EH (cell line): ENCODE measurements around the gene ECI1.

ENCODE experiments used
- DNase-seq: peaks from one replicate; pipeline ENCODE4 v3.0.0-alpha.2; 2015; ENCODE audit warnings: low read depth

Gene ECI1

DNA sequence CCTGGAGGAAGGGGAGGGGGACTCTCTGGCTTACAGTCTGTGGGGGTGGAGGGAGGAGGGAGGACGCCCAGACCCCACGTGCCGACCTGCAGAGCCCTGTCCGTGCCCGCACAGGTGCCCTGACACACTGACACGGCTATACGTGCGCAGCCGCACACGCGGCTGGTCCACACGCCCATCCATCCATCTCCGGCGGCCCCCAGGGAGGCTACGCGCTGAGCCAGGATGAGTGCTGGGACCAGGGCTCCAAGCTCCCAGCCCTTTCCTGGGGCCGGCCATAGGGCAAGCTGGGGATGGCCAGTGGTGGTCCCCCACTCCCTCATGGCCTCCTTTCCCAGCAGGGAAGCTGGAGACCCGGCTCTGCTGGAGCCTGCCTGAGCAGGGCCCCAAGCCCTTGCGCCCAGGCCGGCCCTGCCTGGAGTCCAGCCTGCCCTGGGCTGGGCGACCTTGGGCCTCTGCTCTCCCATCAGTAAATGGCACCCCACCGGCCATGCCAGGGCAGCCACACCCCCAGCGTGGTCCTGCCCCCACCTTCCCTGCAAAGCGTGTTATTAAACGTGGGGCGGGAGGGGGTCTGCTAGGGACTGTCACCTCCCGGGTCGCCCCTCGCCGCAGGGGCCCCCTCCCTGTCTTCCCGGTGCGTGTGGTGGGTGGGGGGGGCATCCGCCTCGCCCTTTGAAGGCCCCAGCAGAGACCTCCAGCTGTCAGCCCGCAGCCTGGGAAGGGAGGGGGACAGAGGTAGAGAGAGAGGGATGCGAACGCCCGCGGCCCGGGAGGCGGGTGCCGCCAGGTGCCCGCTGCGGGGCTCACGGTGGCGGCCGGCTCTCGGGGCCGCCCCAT is 55.8 kb downstream of the ECI1 start:
- no peak for DNase-seq

DNA sequence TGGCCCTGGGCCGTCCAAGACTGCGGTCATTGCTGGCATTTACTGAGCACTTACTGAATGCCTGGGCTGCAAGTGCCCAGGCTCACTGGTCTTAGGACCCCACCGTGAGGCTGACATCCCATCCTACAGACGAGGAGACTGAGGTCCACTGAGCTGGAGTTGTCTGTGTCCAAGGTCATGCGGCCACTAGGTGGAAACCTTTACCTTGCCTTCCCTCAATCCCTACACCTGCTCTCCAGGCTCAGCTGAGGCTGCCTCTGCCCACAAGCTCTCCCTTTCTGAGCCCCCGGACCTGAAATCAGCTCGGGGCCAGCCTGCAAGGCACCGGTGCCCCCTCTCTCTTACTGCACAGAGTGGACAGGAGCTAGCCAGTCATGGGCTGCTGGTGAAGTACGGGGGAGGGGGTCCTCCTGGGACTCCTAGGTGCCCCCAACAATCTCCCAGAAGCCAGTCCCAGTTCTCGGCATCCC is 56.5 kb downstream of the ECI1 start:
- peak; percentile 46 for DNase-seq

DNA sequence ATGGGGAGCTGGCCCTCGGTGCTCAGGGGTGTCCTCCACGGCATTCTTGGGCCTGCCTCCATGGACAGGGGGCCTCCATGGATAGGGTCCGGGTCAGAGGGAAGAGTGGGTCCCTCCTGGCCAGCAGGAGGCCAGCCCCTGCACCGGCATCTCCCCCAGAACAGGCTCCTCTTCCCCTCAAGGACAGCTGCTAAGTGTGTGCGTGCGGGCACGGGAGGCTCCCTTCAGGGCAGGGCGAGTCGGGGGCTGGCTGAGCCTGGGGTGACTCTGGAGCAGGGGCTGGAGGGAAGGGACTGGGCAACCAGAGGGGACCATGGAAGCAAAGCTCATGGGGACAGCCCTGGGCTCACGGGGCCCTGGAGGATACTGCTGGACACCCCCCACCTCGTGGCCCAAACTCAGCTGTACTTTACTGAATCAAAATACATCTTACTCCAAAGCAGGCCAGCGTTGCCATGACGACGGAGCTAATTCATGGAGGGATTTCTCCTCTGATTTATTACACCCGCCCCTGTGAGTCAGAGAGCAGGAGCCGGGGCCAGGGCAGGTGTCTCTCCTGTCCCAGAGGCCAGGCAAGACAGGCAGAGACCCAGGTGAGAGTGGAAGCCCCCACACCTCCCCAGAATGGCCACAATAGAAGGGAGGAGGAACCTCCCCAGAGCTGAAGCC is 57.1 kb downstream of the ECI1 start:
- DNase-seq, result peak; percentile 47

DNA sequence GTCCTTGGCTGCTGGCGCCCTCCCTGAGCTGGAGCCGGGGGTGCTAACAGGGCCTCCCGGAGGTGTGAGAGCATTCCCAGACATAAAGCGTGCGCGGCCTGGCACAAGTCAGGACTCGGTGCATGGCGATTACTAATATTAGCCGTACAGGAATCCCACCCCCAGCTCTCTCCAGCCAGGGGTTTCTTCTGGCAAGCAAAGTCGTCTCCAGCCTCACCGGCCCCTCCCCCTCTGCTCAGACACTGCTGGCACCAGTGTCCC is 60.0 kb downstream of the ECI1 start:
- DNase-seq, result no peak

DNA sequence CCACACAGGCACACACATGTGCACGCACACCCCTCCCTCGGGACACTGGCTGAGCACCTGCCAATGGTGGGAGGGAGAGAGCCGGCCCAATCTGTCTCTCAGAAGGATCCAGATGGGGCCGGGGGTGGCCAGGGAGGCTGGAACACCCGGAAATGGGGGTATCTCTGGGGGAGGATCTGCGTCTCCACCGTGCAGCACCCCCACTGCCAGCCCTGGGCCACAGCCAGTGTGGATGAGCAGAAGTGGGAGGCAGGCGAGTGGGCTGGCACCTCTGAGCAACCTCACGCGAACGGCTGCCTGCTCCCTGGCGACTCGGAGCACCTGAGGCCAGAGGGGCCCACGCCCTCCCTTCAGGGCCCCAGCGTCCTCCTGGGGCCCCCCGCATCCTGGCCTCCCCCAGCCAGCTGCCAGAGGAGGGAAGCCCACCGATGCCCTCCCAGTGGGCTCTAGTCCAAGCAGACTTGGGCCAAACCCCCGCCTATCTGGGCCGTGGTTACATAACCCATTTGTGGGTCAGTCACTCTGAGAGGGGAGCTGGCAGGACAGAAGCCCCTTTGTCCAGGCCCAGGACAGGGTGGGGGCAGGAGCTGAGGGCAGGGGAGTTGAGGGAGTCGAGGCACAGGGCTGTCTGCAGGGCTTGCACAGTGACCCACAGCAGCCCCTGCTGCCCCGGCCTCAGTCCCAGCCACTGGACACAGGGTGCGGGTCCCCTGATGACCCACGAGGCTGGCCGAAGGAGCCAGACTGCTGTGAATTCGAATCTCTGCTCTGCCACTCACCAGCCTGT is 60.5 kb downstream of the ECI1 start:
- DNase-seq, result no peak

DNA sequence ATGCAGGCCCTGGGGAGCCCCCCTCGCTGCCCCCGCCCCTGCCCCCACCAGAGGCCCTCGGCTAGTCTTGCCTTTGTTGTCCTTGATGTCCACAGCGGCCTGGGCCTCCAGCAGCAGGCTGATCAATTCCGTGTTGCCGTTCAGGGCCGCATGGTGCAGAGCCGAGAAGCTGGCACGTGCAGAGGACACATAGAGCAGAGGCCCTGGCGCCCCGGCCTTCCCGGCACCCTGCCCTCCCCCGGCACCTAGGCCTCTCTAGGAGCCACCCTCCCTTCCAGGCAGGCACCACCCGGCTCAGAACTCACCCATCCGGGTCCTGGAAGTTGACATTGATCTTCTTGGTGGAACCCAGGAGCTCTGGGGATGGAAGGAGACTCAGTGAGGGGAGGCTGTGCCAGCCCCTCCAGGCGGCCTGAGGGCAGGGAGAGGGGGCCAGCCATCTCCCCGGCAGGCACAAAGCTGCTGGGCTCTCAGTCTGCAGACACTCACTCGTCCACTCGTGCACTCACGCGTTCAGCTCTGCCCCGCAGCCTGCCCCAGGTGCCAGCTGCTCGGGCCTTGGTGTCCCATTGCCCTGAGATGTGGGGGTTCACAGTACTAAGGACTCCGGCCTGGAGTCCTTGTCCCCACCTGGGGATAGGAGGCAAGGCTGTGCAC is 61.3 kb downstream of the ECI1 start:
- DNase-seq, result no peak
